ENCODE results near the gene ZSWIM1. TPM values are rescaled to one million over a fixed set of nuclear protein-coding genes. Genes with fewer than 3 reads are reported as not detected.

Gene ZSWIM1
- total RNA-seq, 2 donors from 2014 or later: 6.4 to 7.4 TPM

- DNase-seq (ENCODE audit: low spot score) (no peak), ATAC-seq (ENCODE audit: insufficient number of reproducible peaks, low FRiP score, low read depth) (no peak)
- no peak for TF ChIP-seq CTCF (IDR thresholded peaks at IDR 0.05)
- Histone ChIP-seq H3K4me1 (ENCODE audit: control insufficient read depth in 1 of 2, low read depth in 2 of 2) (peaks cover 0 to 8% of the 10 kb centered on the region in 2 donors), H3K36me3 (peaks cover 25% of the 10 kb centered on the region), H3K27me3 (replicated peaks; ENCODE audit: insufficient read depth) (no peaks in the 10 kb centered on the region), H3K9me3 (no peaks in the 10 kb centered on the region), H3K27ac (no peak overlapping the region), H3K4me3 (no peak overlapping the region)
Measured at GRCh38 chr20:45848969-45849582, 32.0 kb upstream of the ZSWIM1 start.

- Histone ChIP-seq H3K27me3 (replicated peaks; ENCODE audit: insufficient read depth) (no peaks in the 10 kb centered on the region), H3K27ac (no peak overlapping the region), H3K36me3 (peaks cover 21% of the 10 kb centered on the region), H3K9me3 (no peaks in the 10 kb centered on the region), H3K4me3 (no peak overlapping the region), H3K4me1 (ENCODE audit: control insufficient read depth in 1 of 2, low read depth in 2 of 2) (peaks cover 8 to 18% of the 10 kb centered on the region in 2 donors)
- DNase-seq (ENCODE audit: low spot score) (no peak), ATAC-seq (ENCODE audit: insufficient number of reproducible peaks, low FRiP score, low read depth) (no peak)
- no peak for TF ChIP-seq CTCF (IDR thresholded peaks at IDR 0.05)
Measured at GRCh38 chr20:45850238-45850637, 30.8 kb upstream of the ZSWIM1 start.

GRCh38 chr20:45850926-45851325 lies 30.1 kb upstream of the ZSWIM1 start:
- Histone ChIP-seq H3K4me1 (ENCODE audit: control insufficient read depth in 1 of 2, low read depth in 2 of 2) (peaks cover 15 to 25% of the 10 kb centered on the region in 2 donors), H3K27me3 (replicated peaks; ENCODE audit: insufficient read depth) (no peaks in the 10 kb centered on the region), H3K36me3 (peaks cover 21% of the 10 kb centered on the region), H3K27ac (no peak overlapping the region), H3K4me3 (no peak overlapping the region), H3K9me3 (no peaks in the 10 kb centered on the region)
- ATAC-seq (ENCODE audit: insufficient number of reproducible peaks, low FRiP score, low read depth) (no peak), DNase-seq (ENCODE audit: low spot score) (no peak)
- TF ChIP-seq CTCF (IDR thresholded peaks at IDR 0.05): no peak

- Histone ChIP-seq H3K9me3 (no peaks in the 10 kb centered on the region), H3K4me1 (ENCODE audit: control insufficient read depth in 1 of 2, low read depth in 2 of 2) (peaks cover 20 to 31% of the 10 kb centered on the region in 2 donors), H3K4me3 (no peak overlapping the region), H3K27me3 (replicated peaks; ENCODE audit: insufficient read depth) (no peaks in the 10 kb centered on the region), H3K27ac (no peak overlapping the region), H3K36me3 (peaks cover 18% of the 10 kb centered on the region)
- no peak for TF ChIP-seq CTCF (IDR thresholded peaks at IDR 0.05)
- no peak for DNase-seq (ENCODE audit: low spot score)
- no peak for ATAC-seq (ENCODE audit: insufficient number of reproducible peaks, low FRiP score, low read depth)
Measured at GRCh38 chr20:45851501-45851900, 29.5 kb upstream of the ZSWIM1 start.

- no peaks in the 10 kb centered on the region for H3K27me3 ChIP-seq (replicated peaks; ENCODE audit: insufficient read depth)
- H3K4me1 ChIP-seq (ENCODE audit: control insufficient read depth in 1 of 2, low read depth in 2 of 2): peaks cover 23 to 33% of the 10 kb centered on the region in 2 donors
- TF ChIP-seq CTCF (IDR thresholded peaks at IDR 0.05): no peak
- no peak overlapping the region for H3K4me3 ChIP-seq
- DNase-seq (ENCODE audit: low spot score) (no peak), ATAC-seq (ENCODE audit: insufficient number of reproducible peaks, low FRiP score, low read depth) (no peak)
- H3K36me3 ChIP-seq: peaks cover 14% of the 10 kb centered on the region
- no peaks in the 10 kb centered on the region for H3K9me3 ChIP-seq
- no peak overlapping the region for H3K27ac ChIP-seq
Measured at GRCh38 chr20:45852326-45852725, 28.7 kb upstream of the ZSWIM1 start.

All from thoracic aorta (tissue), 2 donors.